Erythroblast (primary cell): ENCODE results near the gene AFG1L.

Experiments used
- GATA1 ChIP-seq: IDR thresholded peaks from 2 replicates; pipeline ENCODE4 v1.6.1; 2011; ENCODE audit warnings: low read depth, mild to moderate bottlenecking, control low read depth, low read length, moderate library complexity
- POLR2A ChIP-seq: IDR thresholded peaks from 2 replicates; pipeline ENCODE4 v1.6.1; 2011; ENCODE audit warnings: mild to moderate bottlenecking, low read length

DNA sequence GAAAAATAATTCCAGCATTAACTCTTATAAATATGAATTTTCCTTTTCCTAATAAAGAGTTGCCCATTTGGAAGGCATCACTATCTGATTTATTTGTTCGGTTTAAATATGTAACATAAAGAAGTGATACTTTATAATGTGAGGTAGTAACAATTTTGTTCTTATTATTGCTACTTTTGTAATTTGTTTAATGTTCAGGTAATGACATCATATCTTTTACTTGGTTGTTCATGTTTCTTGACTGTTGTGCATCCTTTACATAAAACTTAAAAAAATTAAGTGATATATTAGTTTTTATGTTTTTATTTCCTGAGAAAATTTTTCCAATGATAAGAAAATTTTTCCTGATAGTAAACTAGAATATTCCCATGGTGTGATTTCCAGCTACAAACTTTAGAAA is 124.6 kb downstream of the AFG1L start:
- TF ChIP-seq POLR2A (no peak), GATA1 (no peak)
